ENCODE data around the gene COL23A1. TPM values are rescaled to one million over a fixed set of nuclear protein-coding genes. Genes with fewer than 3 reads are reported as not detected.

The COL23A1 gene
- total and polyA plus RNA-seq, 2 experiments from 2014 or later = 1.1 to 5.1 TPM

- H3K4me2 ChIP-seq = no peak overlapping the region
Measured at GRCh38 chr5:178470760-178471025, 119.5 kb downstream of the COL23A1 start.

GRCh38 chr5:178469975-178470759, 120.0 kb downstream of the COL23A1 start:
- Histone ChIP-seq H3K36me3 (replicated peaks; ENCODE audit: insufficient read depth, low read depth) (no peaks in the 10 kb centered on the region), H3K4me2 (no peak overlapping the region), H3K4me3 (no peak overlapping the region), H3K27me3 (no peaks in the 10 kb centered on the region), H3K79me2 (no peaks in the 10 kb centered on the region), H3K4me1 (ENCODE audit: insufficient read depth) (peaks cover 10% of the 10 kb centered on the region), H3K27ac (no peak overlapping the region), H4K20me1 (ENCODE audit: insufficient read depth, poor library complexity, severe bottlenecking) (no peaks in the 10 kb centered on the region), H3K9me3 (ENCODE audit: low read depth) (no peaks in the 10 kb centered on the region), H3K9me2 (replicated peaks; ENCODE audit: insufficient read depth) (no peaks in the 10 kb centered on the region), H2AFZ (no peak overlapping the region)
- no peak for DNase-seq (ENCODE audit: low spot score)
- WGBS (ENCODE audit: low lambda C conversion rate, missing lambda C conversion rate) = 74% methylated on average over 18 of the region's 18 CpGs
- no peak for TF ChIP-seq EZH2 (IDR thresholded peaks at IDR 0.05; ENCODE audit: borderline replicate concordance)
- no peak for TF ChIP-seq CTCF (IDR thresholded peaks at IDR 0.05; ENCODE audit: poor library complexity)
- no peak for TF ChIP-seq EZH2phosphoT487 (IDR thresholded peaks at IDR 0.05; ENCODE audit: low read depth, severe bottlenecking, unreplicated experiment)

More at GRCh38 chr5:178470760-178471025, 119.5 kb downstream of the COL23A1 start:
- H3K27ac ChIP-seq = no peak overlapping the region
- WGBS (ENCODE audit: low lambda C conversion rate, missing lambda C conversion rate) = 92% methylated on average over 6 of the region's 6 CpGs
- peaks cover 9% of the 10 kb centered on the region for H3K4me1 ChIP-seq (ENCODE audit: insufficient read depth)
- no peaks in the 10 kb centered on the region for H3K79me2 ChIP-seq
- no peaks in the 10 kb centered on the region for H3K36me3 ChIP-seq (replicated peaks; ENCODE audit: insufficient read depth, low read depth)
- no peaks in the 10 kb centered on the region for H4K20me1 ChIP-seq (ENCODE audit: insufficient read depth, poor library complexity, severe bottlenecking)
- no peak for DNase-seq (ENCODE audit: low spot score)
- H3K9me3 ChIP-seq (ENCODE audit: low read depth) = no peaks in the 10 kb centered on the region
- TF ChIP-seq EZH2 (IDR thresholded peaks at IDR 0.05; ENCODE audit: borderline replicate concordance) = no peak
- no peak for TF ChIP-seq EZH2phosphoT487 (IDR thresholded peaks at IDR 0.05; ENCODE audit: low read depth, severe bottlenecking, unreplicated experiment)
- TF ChIP-seq CTCF (IDR thresholded peaks at IDR 0.05; ENCODE audit: poor library complexity) = no peak
- H2AFZ ChIP-seq = no peak overlapping the region
- no peaks in the 10 kb centered on the region for H3K27me3 ChIP-seq
- H3K9me2 ChIP-seq (replicated peaks; ENCODE audit: insufficient read depth) = no peaks in the 10 kb centered on the region
- H3K4me3 ChIP-seq = no peak overlapping the region

- no peak overlapping the region for H2AFZ ChIP-seq
- no peaks in the 10 kb centered on the region for H3K9me2 ChIP-seq (replicated peaks; ENCODE audit: insufficient read depth)
- no peaks in the 10 kb centered on the region for H4K20me1 ChIP-seq (ENCODE audit: insufficient read depth, poor library complexity, severe bottlenecking)
- no peaks in the 10 kb centered on the region for H3K79me2 ChIP-seq
- no peak for DNase-seq (ENCODE audit: low spot score)
- no peak for TF ChIP-seq EZH2 (IDR thresholded peaks at IDR 0.05; ENCODE audit: borderline replicate concordance)
- TF ChIP-seq CTCF (IDR thresholded peaks at IDR 0.05; ENCODE audit: poor library complexity) = no peak
- TF ChIP-seq EZH2phosphoT487 (IDR thresholded peaks at IDR 0.05; ENCODE audit: low read depth, severe bottlenecking, unreplicated experiment) = no peak
- no peak overlapping the region for H3K27ac ChIP-seq
- 82% methylated on average over 28 of the region's 28 CpGs for WGBS (ENCODE audit: low lambda C conversion rate, missing lambda C conversion rate)
- no peak overlapping the region for H3K4me3 ChIP-seq
- H3K4me2 ChIP-seq = no peak overlapping the region
- no peaks in the 10 kb centered on the region for H3K36me3 ChIP-seq (replicated peaks; ENCODE audit: insufficient read depth, low read depth)
- H3K27me3 ChIP-seq = no peaks in the 10 kb centered on the region
- peaks cover 19% of the 10 kb centered on the region for H3K4me1 ChIP-seq (ENCODE audit: insufficient read depth)
- no peaks in the 10 kb centered on the region for H3K9me3 ChIP-seq (ENCODE audit: low read depth)
Measured at GRCh38 chr5:178469011-178469974, 120.9 kb downstream of the COL23A1 start.

Measured in hepatocyte (in vitro differentiated cells).